Measurements from ENCODE around the gene EPHA2.

DNA sequence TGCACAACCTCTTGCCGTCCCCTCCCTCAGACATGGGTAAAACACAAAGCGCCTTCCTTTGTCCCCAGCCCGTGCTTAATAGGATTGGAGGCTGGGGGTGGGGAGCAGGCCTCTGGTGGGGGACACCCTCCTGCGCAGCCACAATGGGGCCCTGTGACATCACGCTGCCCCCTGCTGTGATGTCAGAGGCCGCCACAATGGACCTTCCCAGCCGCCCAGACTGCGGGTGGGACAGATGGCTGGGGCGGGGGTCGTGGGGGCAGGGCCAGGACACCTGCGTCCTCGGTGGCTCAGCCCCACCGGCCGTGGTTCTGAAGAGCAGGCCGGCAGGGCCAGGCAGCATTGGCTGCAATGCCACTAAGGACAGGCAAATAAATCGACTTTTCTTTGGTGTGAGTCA is 39.9 kb downstream of the EPHA2 start:
- TF ChIP-seq, protein P1, sequence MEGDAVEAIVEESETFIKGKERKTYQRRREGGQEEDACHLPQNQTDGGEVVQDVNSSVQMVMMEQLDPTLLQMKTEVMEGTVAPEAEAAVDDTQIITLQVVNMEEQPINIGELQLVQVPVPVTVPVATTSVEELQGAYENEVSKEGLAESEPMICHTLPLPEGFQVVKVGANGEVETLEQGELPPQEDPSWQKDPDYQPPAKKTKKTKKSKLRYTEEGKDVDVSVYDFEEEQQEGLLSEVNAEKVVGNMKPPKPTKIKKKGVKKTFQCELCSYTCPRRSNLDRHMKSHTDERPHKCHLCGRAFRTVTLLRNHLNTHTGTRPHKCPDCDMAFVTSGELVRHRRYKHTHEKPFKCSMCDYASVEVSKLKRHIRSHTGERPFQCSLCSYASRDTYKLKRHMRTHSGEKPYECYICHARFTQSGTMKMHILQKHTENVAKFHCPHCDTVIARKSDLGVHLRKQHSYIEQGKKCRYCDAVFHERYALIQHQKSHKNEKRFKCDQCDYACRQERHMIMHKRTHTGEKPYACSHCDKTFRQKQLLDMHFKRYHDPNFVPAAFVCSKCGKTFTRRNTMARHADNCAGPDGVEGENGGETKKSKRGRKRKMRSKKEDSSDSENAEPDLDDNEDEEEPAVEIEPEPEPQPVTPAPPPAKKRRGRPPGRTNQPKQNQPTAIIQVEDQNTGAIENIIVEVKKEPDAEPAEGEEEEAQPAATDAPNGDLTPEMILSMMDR (IDR thresholded peaks at IDR 0.05): no peak
- TF ChIP-seq POLR2A (IDR thresholded peaks at IDR 0.05): no peak

All from body of pancreas (tissue), 4 donors.